ENCODE results near the gene MIPEP.
"Not testable (repeated sequence)": the region's sequence is repeated elsewhere in the genome, so short reads cannot be mapped to it uniquely, and the experiment has no call there.

MIPEP gene

GRCh38 chr13:23888658-23889614 is at the start of gene MIPEP:
Gene MIPEP (minus strand): TSS chr13:23889400. CDS start chr13:23889320, 80 bp downstream.
- DNase-seq (ENCODE audit: low spot score): peak; percentile 97

GRCh38 chr13:23934520-23934919 is 45.3 kb upstream of the MIPEP start:
- DNase-seq (ENCODE audit: low spot score): no peak

DNA sequence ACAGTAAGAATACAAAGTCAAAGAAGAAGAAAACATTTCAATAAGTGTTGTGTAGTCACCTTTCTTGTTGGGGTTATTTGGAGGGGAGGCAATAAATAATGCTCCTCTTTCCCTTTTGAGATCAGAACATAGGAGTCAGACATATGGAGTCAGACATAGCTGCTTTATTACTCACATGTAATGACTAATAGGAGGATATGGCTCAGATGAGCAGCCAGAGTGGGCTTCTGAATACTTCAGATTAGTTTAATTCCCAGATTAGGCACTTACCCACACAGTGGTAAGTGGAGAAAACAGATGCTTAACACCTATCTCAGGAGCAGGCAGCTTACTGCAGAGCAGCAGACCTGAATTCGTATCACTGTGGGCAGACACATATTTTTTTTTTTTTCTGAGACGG is 39.8 kb upstream of the MIPEP start:
- no peak for DNase-seq (ENCODE audit: low spot score)

GRCh38 chr13:23923031-23923430 is 33.8 kb upstream of the MIPEP start:
- no peak for DNase-seq (ENCODE audit: low spot score)

DNA sequence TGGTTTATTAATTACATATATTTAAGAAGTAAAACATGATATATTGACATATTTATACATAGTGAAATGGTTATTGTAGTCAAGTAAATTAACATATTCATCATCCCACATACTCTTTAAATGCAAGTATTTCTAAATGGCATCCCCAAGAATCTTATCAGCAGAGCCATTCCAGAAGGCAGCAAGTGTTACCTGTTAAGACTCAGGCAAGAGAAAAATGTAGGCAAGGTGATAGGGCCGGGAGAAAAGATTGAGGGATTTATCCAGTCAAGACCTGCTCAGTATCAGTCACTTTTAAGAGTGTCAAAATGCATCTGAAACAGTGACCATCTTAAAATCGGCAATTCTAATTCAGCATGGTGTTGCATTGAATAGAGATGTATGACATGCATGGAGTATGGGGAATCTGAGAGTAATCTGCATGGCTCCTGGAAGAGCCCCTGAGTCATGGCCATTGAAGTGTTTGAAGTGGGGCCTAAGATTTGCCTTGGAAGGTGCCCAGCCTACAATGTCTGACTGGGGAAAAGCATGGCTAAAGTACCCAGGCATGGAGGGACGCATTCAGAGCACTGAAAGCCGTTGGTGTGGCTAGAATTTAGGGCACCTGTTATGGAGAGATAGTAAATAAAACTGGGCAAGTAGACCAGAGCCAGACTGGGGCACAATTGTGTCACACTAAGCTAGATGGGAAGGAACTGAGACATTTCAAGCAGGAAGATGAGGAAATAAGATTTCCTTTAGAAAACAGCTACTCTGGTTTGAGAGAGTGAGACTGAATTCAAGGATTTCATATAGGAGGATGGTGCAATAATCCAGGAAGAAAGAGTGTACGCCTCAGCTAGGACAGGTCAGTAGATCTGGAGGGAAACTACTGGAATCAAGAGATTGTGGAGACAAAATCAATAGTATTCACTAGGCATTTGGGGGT is 33.1 kb upstream of the MIPEP start:
- DNase-seq (ENCODE audit: low spot score): no peak

DNA sequence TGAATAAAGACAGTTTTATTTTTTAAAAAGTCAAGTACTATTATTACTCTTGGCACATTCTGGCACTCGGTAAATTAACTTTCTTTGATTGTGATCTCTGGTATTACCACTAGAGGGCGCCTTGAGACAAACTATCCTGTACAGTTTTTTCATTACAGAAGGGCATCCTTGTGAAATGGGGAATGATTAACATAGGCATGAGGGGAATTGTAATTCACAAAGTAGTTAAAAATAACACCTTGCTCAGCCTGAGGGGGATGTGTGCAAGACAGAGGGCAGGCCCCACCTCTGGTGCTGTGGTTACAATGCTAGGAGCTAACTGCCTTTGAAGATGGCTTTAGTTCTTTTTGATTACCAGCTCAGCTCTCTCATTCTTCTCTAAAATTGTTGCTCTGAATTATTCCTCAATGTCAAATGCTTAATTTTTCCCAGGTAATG is 32.3 kb upstream of the MIPEP start:
- no peak for DNase-seq (ENCODE audit: low spot score)

DNA sequence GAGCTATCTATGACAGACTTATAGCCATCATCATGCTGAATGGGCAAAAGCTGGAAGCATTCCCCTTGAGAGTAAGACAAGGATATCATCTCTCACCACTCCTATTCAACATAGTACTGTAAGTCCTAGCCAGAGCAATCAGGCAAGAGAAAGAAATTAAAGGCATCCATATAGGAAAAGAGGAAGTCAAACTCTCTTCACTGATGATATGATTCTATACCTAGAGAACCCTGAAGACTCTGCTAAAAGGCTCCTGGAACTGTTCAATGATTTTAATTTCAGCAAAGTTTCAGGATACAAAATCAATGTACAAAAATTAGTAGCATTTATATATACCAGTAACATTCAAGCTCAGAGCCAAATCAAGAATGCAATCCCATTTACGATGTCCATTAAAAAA is 29.8 kb upstream of the MIPEP start:
- DNase-seq (ENCODE audit: low spot score): no peak

DNA sequence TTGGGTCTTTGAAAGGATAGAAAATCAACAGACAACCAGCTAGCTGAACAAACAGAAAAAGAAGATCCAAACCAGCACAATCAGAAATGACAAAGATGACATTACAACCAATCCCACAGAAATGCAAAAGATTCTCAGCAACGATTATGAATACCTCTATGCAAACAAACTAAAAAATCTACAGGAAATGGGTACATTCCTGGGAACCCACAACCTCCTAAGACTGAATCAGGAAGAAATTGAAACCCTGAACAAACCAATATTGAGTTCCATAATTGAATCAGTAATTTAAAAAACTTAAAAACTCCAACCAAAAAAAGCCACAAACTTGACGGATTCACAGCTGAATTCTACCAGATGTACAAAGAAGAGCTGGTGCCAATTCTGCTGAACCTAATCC is 29.0 kb upstream of the MIPEP start:
- no peak for DNase-seq (ENCODE audit: low spot score)

DNA sequence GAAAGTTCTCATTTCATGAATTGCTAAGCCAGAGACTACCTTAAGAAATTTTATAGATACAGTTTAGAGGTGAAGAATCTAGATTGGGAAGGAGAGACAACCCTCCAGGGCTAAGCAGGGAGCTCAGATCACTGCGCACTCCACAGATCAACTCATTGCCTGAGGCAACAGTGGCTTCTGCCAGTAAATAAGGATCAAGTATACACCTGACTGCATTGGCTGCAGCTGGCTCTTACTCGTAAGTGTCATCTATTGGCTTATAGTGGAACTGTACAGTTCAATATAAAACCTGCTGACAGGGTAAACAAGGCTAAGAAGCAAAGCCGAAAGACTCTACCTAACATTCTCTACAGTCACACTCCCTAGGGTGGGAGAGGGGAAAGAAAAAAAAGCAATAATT is 26.1 kb upstream of the MIPEP start:
- DNase-seq (ENCODE audit: low spot score): no peak

- no peak for DNase-seq (ENCODE audit: low spot score)
Measured at GRCh38 chr13:23912469-23912868, 23.3 kb upstream of the MIPEP start.

DNA sequence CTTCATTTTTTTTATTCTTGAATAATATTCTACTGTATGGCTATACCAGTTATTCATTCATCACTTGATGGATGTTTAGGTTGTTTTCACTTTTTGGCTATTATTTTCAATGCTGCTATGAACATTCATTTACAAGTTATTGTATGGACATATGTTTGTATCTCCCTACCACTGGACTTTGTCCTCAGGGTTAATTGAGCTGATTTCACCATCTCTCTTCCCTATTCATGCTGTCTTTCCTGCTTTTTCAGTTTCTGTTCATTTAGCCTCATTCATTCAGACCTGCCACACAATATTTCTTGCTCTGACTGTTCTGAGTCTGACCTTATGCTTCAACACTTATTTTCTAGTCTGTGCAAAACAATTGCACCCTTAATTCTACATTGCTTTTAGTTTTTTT is 20.4 kb upstream of the MIPEP start:
- no peak for DNase-seq (ENCODE audit: low spot score)

- DNase-seq (ENCODE audit: low spot score): no peak
Measured at GRCh38 chr13:23905766-23906165, 16.6 kb upstream of the MIPEP start.

- no peak for DNase-seq (ENCODE audit: low spot score)
Measured at GRCh38 chr13:23903906-23904280, 14.7 kb upstream of the MIPEP start.

DNA sequence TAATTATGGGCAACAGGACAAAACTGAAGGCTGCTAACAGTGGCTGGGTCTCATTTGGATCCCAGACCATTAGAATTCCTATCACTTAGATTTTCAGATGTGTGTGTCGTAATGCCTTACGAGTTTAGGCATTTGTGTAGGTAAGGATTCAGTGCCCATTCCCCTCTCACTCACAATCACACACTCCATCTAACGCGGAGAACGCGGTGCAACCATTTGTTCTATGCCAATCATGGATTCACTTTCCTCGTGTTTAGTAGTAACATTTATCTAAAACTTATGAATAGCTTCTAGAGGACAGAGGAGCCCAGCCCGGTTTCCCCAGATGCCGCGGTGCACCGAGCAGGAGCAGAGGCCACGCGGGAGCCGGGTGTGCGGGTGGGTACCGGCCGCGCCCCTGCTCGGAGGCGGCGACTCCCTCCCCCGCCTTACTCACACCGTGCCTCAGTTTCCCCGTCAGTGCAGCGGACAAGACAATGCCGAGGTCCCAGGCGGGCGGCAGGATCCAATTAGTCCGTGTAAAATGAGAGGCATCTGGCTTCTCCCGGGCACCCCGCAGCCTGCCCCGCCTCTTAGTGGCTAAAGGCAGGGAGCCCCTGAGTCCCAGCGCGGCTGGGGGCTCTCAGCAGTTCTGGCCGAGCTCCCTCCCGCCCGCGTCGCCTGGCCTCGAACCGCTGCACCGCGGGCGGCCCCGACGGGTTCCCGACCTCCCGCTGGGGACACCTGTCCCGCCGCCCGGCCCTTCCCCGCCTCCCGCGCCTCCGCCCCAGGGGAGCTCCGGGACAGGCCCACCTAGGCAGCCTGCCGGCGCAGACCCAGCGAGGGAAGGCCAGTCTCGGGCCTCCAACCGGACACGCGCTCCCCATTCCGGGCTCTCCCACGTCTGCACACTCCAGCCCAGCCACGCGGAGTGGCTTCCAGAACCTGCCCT is 14.0 kb upstream of the MIPEP start:
- DNase-seq (ENCODE audit: low spot score): no peak

DNA sequence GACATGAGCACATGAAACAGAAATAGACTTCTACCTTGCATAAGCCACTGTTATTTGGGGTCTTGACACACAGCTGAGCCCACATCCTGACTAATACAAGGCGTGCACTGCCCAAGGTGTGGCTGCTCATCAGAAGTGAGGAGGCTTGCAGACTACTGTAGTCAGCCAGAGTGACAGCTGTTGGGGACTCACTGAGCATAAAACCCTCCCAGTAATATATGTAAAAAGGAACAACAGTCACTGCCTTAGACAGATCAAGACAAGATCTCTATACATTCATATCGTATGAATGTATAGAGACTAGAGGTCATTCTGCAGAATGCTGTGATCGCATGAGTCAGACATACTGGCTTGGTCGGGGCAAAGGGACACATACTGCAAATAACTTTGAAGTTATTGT is 12.2 kb upstream of the MIPEP start:
- DNase-seq (ENCODE audit: low spot score): no peak

GRCh38 chr13:23899555-23899954 is 10.4 kb upstream of the MIPEP start:
- no peak for DNase-seq (ENCODE audit: low spot score)

DNA sequence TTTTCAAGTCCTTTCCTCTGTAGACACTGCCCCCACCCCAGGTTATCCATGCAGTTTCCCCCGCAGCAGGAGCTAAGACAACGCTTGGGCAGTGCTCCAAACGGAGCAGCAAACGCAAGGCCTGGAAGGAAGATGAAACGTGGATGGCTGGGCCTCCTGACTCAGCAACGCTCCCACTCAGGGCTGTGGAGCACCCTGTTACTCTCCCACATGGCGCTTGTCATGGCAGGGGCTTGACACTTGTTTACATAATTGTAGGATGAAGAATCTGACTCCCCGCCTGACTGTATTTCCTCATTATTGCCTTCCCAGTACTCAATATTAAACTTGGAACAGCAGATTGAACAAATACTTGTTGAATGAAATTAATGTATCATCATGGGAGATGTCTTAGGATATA is 8.9 kb upstream of the MIPEP start:
- no peak for DNase-seq (ENCODE audit: low spot score)

DNA sequence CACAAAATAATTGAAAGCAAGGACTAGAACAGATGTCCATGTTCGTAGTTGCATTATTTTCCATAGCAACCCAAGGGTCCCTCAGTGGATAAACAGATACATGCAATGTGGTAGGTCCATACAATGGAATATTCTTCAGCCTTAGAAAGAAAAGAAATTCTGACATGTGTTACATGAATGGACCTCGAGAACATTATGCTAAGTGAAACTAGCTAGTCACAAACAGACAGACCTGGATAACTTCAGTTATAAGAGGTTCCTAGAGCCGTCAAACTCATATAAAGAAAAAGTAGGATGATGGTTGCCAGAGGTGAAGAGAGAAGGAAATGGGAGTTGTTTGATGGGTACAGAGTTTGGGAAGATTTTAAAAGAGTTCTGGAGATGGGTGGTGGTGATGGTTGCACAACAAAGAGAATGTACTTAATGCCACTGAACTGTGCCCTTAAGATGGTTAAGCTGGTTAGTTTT is 8.3 kb upstream of the MIPEP start, which contains the start of gene C1QTNF9B:
C1QTNF9B (minus strand) TSS at position 51 of the 468 bp plus-strand sequence.
- DNase-seq (ENCODE audit: low spot score): not testable (repeated sequence)

DNA sequence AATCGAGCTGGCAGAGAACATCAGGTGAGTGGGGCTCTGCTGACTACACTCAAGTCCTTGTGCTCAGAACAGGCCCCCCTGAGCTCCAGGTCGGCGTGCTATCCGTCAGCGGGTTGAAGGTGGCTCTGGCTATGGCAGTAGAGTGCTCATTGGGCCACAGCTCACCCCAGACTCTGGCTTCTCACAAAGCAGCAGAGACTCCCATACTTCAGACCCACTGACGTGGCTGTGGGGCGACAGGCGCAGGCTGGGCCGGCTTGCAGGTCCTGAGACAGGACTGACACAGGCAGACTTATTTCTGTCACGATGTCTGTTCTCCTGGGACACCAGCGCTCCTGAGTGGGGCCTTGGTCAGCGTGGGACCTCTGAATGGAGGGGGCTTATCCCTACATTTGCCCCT is 5.5 kb upstream of the MIPEP start:
- not testable (repeated sequence) for DNase-seq (ENCODE audit: low spot score)

DNA sequence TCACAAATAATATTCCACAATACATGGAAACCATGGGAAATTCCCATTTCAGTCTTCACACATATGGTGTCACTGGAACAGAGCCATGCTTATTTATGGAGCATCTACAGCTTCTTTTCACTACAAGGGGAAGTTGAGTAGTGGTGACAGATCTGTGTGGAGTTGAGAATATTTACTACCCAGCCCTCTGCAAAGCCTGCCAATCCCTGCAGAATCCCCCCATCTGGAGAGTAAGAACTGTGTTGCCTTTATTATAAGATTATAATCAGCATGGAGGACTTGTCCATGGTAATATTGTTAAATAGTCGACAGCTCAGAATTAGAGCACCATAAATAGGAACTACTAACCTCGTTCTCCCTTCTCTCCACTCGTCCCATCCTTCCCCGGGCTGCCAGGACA is 4.6 kb upstream of the MIPEP start:
- DNase-seq (ENCODE audit: low spot score): not testable (repeated sequence)
